Astrocyte of the spinal cord (primary cell): ENCODE data around the gene DNM3.

Source experiments
- DNase-seq: peaks from one replicate; pipeline ENCODE4 v3.0.0; 2011; ENCODE audit warnings: low read depth, low spot score
- H3K4me3 ChIP-seq: 2 replicates; pipeline ENCODE4 v1.5.1; 2011; ENCODE audit warnings: low read depth, mild to moderate bottlenecking, low read length, moderate library complexity
- CTCF ChIP-seq: IDR thresholded peaks from 2 replicates; pipeline ENCODE4 v1.5.1; 2012; ENCODE audit warnings: low read depth, mild to moderate bottlenecking, low read length, inconsistent platforms
- in situ Hi-C: cut with HindIII; loops from 2 replicates; pipeline ENCODE4 v1.10.0; 2017; ENCODE audit warnings: low sequenced_read_pairs

Gene DNM3

GRCh38 chr1:171841050-171841910, at the start of gene DNM3:
Gene DNM3 (plus strand): TSS chr1:171841498. CDS start chr1:171841657, 159 bp downstream.
- in situ Hi-C loops = no loop called here
- peak; percentile 67 for DNase-seq
- no peak for TF ChIP-seq CTCF
- peak within 1 kb of the TSS; percentile 59 for H3K4me3 ChIP-seq

- H3K4me3 ChIP-seq = no peak overlapping the region
- in situ Hi-C loops = no loop called here
- no peak for TF ChIP-seq CTCF
Measured at GRCh38 chr1:171792656-171793369, 48.5 kb upstream of the DNM3 start.

DNA sequence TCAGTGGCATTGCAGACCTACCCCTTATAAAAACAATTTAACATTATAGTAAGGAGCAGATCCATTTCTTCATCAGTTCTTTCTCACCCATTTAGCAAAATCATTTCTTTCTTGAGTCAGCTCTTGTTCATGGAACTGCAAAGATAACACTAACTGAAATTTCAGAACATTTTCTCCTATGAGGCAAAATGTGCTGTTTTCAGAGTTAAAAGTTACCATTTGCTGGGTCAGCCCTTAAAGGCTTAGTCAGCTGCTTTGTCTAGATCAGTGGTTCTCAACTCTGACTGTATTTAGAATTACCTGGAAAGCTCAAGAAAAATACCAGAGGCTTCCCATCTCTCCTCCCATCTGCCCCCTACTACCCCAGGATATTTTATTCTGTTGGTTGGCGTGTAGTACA, 47.7 kb upstream of the DNM3 start:
- in situ Hi-C loops = no loop called here
- peak; percentile 10 for DNase-seq
- TF ChIP-seq CTCF = no peak
- H3K4me3 ChIP-seq = no peak overlapping the region

More at GRCh38 chr1:171792656-171793369, 48.5 kb upstream of the DNM3 start:
- no peak for DNase-seq

GRCh38 chr1:171794085-171794484, 47.2 kb upstream of the DNM3 start:
- DNase-seq = peak; percentile 57
- in situ Hi-C loops = no loop called here
- no peak for TF ChIP-seq CTCF
- no peak overlapping the region for H3K4me3 ChIP-seq

DNA sequence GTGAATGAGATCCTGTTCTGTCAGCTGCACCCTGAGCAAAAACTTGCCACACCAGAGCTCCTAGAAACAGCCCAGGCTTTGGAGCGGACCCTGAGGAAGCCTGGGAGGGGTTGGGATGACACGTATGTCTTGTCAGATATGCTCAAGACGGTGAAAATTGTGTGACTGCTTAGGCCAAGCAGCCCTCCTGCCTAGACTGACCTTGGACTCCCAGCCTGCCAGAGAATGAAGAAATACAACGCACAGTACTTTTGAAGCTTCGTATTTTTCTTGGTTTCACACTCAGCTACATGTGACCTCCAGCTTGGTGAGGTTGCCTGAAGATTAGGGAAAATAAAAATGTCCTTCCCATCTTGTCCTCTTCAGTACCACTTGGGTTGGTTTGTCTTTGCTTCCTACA, 44.7 kb upstream of the DNM3 start:
- DNase-seq = no peak
- no peak for TF ChIP-seq CTCF
- in situ Hi-C loops = no loop called here
- H3K4me3 ChIP-seq = no peak overlapping the region

GRCh38 chr1:171798311-171798710, 43.0 kb upstream of the DNM3 start:
- DNase-seq = no peak
- in situ Hi-C loops = no loop called here
- no peak overlapping the region for H3K4me3 ChIP-seq
- no peak for TF ChIP-seq CTCF
